T-helper 2 cell treated with Interferon-gamma antibody and Interleukin-4, amounts not matched to agents 5 μg/mL and 100 μg/mL, for 36 hours (primary cell): ENCODE data around the gene CHRNB2.

Experiments used
- DNase-seq: peaks from one replicate; pipeline ENCODE4 v3.0.0; 2021; ENCODE audit warnings: low spot score
- H3K27ac Mint-ChIP-seq: one replicate; pipeline ENCODE4 v1.8.0; 2021; ENCODE audit warnings: mild to moderate bottlenecking, mixed read lengths
- H3K27me3 Mint-ChIP-seq: one replicate; pipeline ENCODE4 v1.8.0; 2021; ENCODE audit warnings: low read depth, mixed read lengths
- H3K36me3 Mint-ChIP-seq: one replicate; pipeline ENCODE4 v1.8.0; 2021; ENCODE audit warnings: low read depth, mixed read lengths
- H3K4me1 Mint-ChIP-seq: one replicate; pipeline ENCODE4 v1.8.0; 2021; ENCODE audit warnings: low read depth, mixed read lengths
- H3K4me3 Mint-ChIP-seq: one replicate; pipeline ENCODE4 v1.8.0; 2022; ENCODE audit warnings: mild to moderate bottlenecking, moderate library complexity, mixed read lengths
- H3K9me3 Mint-ChIP-seq: one replicate; pipeline ENCODE4 v1.8.0; 2021; ENCODE audit warnings: mixed read lengths

Gene CHRNB2

GRCh38 chr1:154559466-154560044 lies 8.0 kb upstream of the CHRNB2 start:
- Mint-ChIP-seq H3K27ac (peak overlapping the region; percentile 94), H3K27me3 (no peaks in the 10 kb centered on the region), H3K36me3 (peaks cover 25% of the 10 kb centered on the region), H3K4me1 (peaks cover 28% of the 10 kb centered on the region), H3K4me3 (peak overlapping the region; percentile 89), H3K9me3 (no peaks in the 10 kb centered on the region)
- DNase-seq, result peak; percentile 79

GRCh38 chr1:154565876-154566275 lies 1.7 kb upstream of the CHRNB2 start:
- H3K4me1 Mint-ChIP-seq, result peaks cover 7% of the 10 kb centered on the region

DNA sequence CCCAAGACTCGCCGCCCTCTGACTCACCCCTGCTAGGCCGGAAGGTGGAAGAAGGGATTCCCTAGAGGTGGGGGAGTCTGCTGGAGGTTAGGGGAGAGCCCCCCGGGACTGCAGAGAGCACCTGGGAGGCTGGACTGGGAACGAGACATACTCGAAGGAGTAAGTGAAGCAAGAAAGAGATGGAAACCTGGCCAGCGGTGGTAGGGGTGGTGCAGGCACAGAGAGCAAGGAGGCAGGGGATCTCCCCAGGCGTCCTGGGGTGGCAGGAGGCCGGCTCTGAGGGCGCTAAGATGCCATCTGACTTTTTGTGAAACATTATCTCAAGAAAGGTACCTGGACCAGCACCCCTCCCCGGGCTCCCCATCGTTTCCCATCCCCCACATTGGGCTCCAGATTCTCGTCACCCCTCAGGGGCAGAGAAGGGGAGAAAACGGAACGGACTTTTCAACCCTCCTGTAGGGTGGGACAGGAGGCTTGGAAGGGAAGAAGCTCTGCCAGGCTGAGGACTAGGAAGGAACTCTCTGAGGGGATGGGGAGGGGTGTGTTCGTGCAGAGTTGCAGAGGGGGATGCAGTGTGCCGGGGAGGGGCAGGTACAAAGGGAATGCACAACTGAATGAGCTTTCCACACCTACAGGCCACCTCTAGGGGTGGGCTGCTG lies 708 bp downstream of the CHRNB2 start:
- H3K36me3 Mint-ChIP-seq, result no peaks in the 10 kb centered on the region

More at GRCh38 chr1:154565876-154566275, 1.7 kb upstream of the CHRNB2 start:
- no peak for DNase-seq
- no peak overlapping the region for H3K4me3 Mint-ChIP-seq
- no peak overlapping the region for H3K27ac Mint-ChIP-seq
- no peaks in the 10 kb centered on the region for H3K9me3 Mint-ChIP-seq
- peaks cover 31% of the 10 kb centered on the region for H3K27me3 Mint-ChIP-seq
- H3K36me3 Mint-ChIP-seq, result no peaks in the 10 kb centered on the region

GRCh38 chr1:154571244-154571963 lies 3.8 kb downstream of the CHRNB2 start:
- DNase-seq, result no peak
- H3K27me3 Mint-ChIP-seq, result peaks cover 18% of the 10 kb centered on the region
- peaks cover 7% of the 10 kb centered on the region for H3K4me1 Mint-ChIP-seq
- H3K36me3 Mint-ChIP-seq, result no peaks in the 10 kb centered on the region
- H3K4me3 Mint-ChIP-seq, result no peak overlapping the region
- H3K27ac Mint-ChIP-seq, result no peak overlapping the region
- no peaks in the 10 kb centered on the region for H3K9me3 Mint-ChIP-seq

More for the DNA sequence above, 708 bp downstream of the CHRNB2 start:
- H3K27ac Mint-ChIP-seq, result no peak overlapping the region
- no peak overlapping the region for H3K4me3 Mint-ChIP-seq
- peaks cover 7% of the 10 kb centered on the region for H3K4me1 Mint-ChIP-seq
- no peaks in the 10 kb centered on the region for H3K9me3 Mint-ChIP-seq
- no peak for DNase-seq
- peaks cover 31% of the 10 kb centered on the region for H3K27me3 Mint-ChIP-seq

DNA sequence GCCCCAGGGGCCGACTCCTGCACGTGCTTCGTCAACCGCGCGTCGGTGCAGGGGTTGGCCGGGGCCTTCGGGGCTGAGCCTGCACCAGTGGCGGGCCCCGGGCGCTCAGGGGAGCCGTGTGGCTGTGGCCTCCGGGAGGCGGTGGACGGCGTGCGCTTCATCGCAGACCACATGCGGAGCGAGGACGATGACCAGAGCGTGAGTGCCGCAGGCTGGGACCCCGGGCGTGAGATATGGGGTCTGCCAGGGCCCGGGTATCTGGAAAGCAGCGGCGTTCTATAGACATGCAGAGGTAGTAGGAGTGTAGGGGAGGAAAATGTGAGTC lies 4.3 kb downstream of the CHRNB2 start:
- no peak overlapping the region for H3K27ac Mint-ChIP-seq
- H3K4me1 Mint-ChIP-seq, result peaks cover 7% of the 10 kb centered on the region
- H3K27me3 Mint-ChIP-seq, result peaks cover 13% of the 10 kb centered on the region
- H3K36me3 Mint-ChIP-seq, result no peaks in the 10 kb centered on the region
- H3K4me3 Mint-ChIP-seq, result no peak overlapping the region
- DNase-seq, result no peak
- H3K9me3 Mint-ChIP-seq, result no peaks in the 10 kb centered on the region

DNA sequence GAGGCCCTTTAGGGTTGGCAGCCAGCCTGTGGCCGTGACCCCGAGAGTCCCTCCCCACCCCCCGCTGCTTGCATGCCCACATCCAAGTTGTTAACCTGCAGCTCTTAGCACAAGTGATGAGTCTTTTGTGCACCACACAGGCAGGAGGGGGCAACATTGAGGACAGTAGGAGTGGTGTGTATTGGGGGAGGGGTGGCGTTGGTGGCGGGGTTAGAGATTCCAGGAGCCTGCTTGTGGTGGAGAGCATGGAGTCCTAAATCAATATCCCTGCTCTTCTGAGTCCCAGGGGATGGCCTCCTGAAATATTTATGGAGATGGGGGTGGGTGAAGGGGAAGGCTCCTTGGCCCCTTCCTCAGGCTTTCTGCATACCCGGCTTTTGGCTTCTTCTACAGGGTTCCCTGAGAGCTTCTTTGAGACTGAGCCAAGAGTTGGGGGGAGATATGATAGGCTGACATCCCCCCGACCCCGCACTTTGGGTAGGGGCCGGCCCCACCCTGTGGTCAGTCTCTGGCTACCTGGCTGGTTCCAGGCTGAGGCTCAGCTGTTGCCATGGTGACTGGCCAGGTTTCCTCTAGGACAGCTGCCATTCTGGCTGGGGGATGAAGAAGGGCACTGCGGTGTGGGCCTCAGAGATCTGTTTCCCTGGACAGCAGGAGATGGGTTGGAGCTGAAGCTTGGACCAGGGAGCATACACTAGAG lies 5.0 kb downstream of the CHRNB2 start:
- Mint-ChIP-seq H3K27me3 (peaks cover 8% of the 10 kb centered on the region), H3K4me1 (peaks cover 4% of the 10 kb centered on the region), H3K9me3 (no peaks in the 10 kb centered on the region), H3K4me3 (no peak overlapping the region), H3K36me3 (no peaks in the 10 kb centered on the region), H3K27ac (no peak overlapping the region)
- no peak for DNase-seq

GRCh38 chr1:154573168-154573510 lies 5.6 kb downstream of the CHRNB2 start:
- H3K9me3 Mint-ChIP-seq, result no peaks in the 10 kb centered on the region
- no peaks in the 10 kb centered on the region for H3K36me3 Mint-ChIP-seq
- peaks cover 4% of the 10 kb centered on the region for H3K27me3 Mint-ChIP-seq
- no peak for DNase-seq
- H3K4me1 Mint-ChIP-seq, result no peaks in the 10 kb centered on the region
- H3K27ac Mint-ChIP-seq, result no peak overlapping the region
- H3K4me3 Mint-ChIP-seq, result no peak overlapping the region

- Mint-ChIP-seq H3K27me3 (no peaks in the 10 kb centered on the region), H3K27ac (peak overlapping the region; percentile 17), H3K36me3 (peaks cover 9% of the 10 kb centered on the region), H3K9me3 (no peaks in the 10 kb centered on the region), H3K4me1 (no peaks in the 10 kb centered on the region), H3K4me3 (no peak overlapping the region)
- no peak for DNase-seq
Measured at GRCh38 chr1:154574716-154575115, 7.1 kb downstream of the CHRNB2 start.

- Mint-ChIP-seq H3K36me3 (peaks cover 13% of the 10 kb centered on the region), H3K4me3 (no peak overlapping the region), H3K9me3 (no peaks in the 10 kb centered on the region), H3K27me3 (no peaks in the 10 kb centered on the region), H3K4me1 (no peaks in the 10 kb centered on the region), H3K27ac (peak overlapping the region; percentile 12)
- DNase-seq, result no peak
Measured at GRCh38 chr1:154575147-154575927, 7.8 kb downstream of the CHRNB2 start.

- Mint-ChIP-seq H3K27me3 (no peaks in the 10 kb centered on the region), H3K9me3 (no peaks in the 10 kb centered on the region), H3K4me1 (no peaks in the 10 kb centered on the region), H3K27ac (peak overlapping the region; percentile 12), H3K36me3 (peaks cover 18% of the 10 kb centered on the region), H3K4me3 (no peak overlapping the region)
- DNase-seq, result no peak
Measured at GRCh38 chr1:154575951-154576566, 8.5 kb downstream of the CHRNB2 start.

DNA sequence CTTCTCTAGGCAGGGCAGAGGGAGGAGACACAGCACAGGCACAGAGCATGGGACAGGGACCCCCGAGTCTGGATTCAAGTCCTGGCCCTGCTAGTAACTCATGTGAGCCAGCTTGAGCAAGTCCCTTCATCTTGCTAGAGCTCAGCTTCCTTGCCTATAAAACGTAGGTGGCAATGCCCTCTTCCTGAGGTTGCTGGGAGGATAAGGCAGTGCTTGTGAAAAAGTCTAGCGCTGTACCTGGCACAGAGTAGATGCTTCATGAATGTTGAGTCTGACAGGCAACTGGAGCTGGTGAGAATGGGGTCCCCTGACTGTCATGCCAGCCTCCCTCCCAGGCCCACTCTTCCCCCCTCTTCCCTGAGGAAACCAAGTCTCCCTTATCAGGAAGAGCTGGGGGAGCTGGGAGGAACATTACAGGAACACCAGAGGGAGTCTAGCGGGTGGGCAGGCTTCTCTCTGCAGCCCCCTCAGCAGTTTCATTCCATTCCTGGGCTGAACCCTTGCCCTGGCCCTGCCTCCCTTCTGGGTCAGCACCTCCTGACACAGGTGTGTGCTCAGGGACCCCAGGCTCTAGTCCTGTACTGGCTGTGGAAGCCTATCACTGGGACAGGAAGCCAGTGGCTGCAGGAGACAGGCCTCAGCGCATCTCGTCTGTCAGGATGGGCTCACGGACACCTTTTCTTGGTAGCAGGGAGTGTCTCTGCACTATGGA lies 9.9 kb downstream of the CHRNB2 start:
- H3K36me3 Mint-ChIP-seq, result peaks cover 30% of the 10 kb centered on the region
- no peak for DNase-seq
- no peak overlapping the region for H3K27ac Mint-ChIP-seq
- H3K27me3 Mint-ChIP-seq, result no peaks in the 10 kb centered on the region
- no peaks in the 10 kb centered on the region for H3K9me3 Mint-ChIP-seq
- no peaks in the 10 kb centered on the region for H3K4me1 Mint-ChIP-seq
- H3K4me3 Mint-ChIP-seq, result no peak overlapping the region

GRCh38 chr1:154578058-154578418 lies 10.5 kb downstream of the CHRNB2 start:
- H3K36me3 Mint-ChIP-seq, result peaks cover 31% of the 10 kb centered on the region
- DNase-seq, result no peak
- H3K9me3 Mint-ChIP-seq, result no peaks in the 10 kb centered on the region
- no peaks in the 10 kb centered on the region for H3K4me1 Mint-ChIP-seq
- no peak overlapping the region for H3K4me3 Mint-ChIP-seq
- no peak overlapping the region for H3K27ac Mint-ChIP-seq
- H3K27me3 Mint-ChIP-seq, result no peaks in the 10 kb centered on the region

DNA sequence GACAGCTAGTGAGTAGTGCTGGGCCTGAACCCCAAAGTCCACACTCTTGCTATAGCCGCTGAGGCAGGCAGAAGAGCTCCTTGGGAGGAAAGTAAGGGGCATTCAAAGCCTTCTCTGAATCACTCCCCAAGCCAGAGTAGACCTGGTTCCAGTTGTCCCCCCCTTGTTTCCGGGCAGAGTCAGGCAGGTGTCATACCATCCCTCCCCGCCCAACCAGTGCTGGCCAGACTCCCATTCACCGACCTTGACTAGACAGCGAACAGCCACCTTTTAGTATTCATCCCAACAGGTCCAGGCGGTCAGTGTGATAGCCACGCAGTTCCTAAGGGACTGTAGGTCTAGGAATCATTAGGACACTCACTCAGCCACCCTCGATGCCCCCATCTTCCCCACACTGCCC lies 11.8 kb downstream of the CHRNB2 start:
- Mint-ChIP-seq H3K27me3 (no peaks in the 10 kb centered on the region), H3K36me3 (peaks cover 42% of the 10 kb centered on the region), H3K27ac (no peak overlapping the region), H3K9me3 (no peaks in the 10 kb centered on the region), H3K4me1 (no peaks in the 10 kb centered on the region), H3K4me3 (no peak overlapping the region)
- no peak for DNase-seq
